Fibroblast of villous mesenchyme (primary cell): ENCODE measurements around the gene BRD3OS. TPM values are rescaled to one million over a fixed set of nuclear protein-coding genes. Genes with fewer than 3 reads are reported as not detected.

ENCODE experiments used
- DNase-seq: peaks from one replicate; pipeline ENCODE4 v3.0.0-alpha.2; 2010; ENCODE audit warnings: low read depth
- H3K4me3 ChIP-seq: 2 replicates; pipeline ENCODE4 v1.5.1; 2011; ENCODE audit warnings: low read depth, mild to moderate bottlenecking, low read length
- total RNA-seq: library from RNA; depleted of rRNA; stranded (reverse); fragments of >200 nt; gene quantifications from 2 replicates; pipeline ENCODE4 v1.2.3, GENCODE V29; 2012
- TF ChIP-seq, protein P1 (sequence below): IDR thresholded peaks from 2 replicates; pipeline ENCODE4 v1.5.1; 2012; ENCODE audit warnings: low read depth, mild to moderate bottlenecking, low read length; ENCODE audit not compliant: insufficient read depth

Gene BRD3OS
- total RNA-seq, 1 donor: 22.9 TPM

DNA sequence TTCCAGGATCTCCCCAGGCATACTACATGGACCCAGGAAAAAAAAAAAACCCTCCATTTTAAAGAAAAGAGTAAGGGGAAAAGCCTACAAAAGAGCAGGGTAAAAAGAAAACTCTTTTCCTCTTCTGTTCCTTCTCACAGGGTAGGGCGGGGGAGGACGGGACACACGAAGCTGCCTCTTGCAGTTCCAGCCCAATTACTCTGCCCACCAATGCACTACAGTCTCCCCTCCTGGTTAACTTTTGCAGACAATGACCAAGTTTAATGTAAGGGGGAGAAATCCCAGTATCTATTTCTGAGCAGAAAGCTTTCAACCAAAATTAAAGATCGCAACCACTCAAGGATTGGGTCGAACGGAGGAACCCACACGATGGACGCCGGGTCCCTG, 41.2 kb downstream of the BRD3OS start:
- TF ChIP-seq, protein P1, sequence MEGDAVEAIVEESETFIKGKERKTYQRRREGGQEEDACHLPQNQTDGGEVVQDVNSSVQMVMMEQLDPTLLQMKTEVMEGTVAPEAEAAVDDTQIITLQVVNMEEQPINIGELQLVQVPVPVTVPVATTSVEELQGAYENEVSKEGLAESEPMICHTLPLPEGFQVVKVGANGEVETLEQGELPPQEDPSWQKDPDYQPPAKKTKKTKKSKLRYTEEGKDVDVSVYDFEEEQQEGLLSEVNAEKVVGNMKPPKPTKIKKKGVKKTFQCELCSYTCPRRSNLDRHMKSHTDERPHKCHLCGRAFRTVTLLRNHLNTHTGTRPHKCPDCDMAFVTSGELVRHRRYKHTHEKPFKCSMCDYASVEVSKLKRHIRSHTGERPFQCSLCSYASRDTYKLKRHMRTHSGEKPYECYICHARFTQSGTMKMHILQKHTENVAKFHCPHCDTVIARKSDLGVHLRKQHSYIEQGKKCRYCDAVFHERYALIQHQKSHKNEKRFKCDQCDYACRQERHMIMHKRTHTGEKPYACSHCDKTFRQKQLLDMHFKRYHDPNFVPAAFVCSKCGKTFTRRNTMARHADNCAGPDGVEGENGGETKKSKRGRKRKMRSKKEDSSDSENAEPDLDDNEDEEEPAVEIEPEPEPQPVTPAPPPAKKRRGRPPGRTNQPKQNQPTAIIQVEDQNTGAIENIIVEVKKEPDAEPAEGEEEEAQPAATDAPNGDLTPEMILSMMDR: no peak
- peak; percentile 32 for DNase-seq
- H3K4me3 ChIP-seq: peak overlapping the region; percentile 84

DNA sequence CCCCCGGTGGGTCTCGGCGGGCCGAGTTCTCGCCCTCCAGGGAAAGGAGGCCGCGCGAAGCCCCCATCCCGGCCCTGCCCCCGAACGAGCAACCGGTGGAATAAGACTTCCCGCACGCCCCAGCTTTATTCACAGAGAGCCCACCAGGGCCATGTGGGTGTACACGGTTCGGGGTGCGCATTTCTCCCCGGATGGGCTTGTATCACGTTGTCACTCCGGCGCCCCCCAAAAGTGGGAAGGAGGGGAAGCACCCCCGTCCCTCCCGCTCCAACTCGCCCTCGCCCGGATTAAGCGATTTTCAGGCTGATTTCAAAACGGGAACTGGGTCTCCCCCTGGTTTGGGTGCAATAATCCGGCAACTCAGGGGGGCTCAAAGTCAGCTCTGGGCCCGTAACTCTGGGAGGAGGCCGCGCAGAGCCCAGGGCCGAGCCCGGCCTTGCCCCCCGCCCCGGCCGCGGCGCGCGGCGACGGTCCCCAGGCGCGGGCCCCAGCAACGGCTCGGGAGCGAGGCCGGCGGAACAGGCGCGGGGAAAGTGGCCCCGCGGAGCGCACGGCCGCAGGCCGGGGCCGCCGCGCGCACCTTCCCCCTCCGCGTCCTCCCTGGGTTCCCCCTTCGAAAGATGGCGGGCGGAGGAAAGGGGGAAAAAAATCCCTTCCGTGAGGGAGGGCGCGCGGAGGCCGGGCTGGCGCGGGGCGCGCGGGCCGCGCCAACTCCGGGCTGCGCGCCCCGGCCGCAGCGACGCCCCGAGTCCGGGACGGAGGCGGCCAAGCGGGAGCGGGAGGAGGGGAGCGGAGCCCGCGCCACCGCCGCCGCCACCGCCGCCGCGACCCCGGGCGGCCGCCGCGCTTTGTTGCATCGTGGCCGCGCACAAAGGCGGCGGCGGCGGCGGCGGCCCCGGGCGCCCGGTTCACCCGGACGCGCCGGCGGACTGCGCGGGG, 41.9 kb downstream of the BRD3OS start:
- TF ChIP-seq, protein P1: no peak
- peak; percentile 33 for DNase-seq
- H3K4me3 ChIP-seq: peak overlapping the region; percentile 84

DNA sequence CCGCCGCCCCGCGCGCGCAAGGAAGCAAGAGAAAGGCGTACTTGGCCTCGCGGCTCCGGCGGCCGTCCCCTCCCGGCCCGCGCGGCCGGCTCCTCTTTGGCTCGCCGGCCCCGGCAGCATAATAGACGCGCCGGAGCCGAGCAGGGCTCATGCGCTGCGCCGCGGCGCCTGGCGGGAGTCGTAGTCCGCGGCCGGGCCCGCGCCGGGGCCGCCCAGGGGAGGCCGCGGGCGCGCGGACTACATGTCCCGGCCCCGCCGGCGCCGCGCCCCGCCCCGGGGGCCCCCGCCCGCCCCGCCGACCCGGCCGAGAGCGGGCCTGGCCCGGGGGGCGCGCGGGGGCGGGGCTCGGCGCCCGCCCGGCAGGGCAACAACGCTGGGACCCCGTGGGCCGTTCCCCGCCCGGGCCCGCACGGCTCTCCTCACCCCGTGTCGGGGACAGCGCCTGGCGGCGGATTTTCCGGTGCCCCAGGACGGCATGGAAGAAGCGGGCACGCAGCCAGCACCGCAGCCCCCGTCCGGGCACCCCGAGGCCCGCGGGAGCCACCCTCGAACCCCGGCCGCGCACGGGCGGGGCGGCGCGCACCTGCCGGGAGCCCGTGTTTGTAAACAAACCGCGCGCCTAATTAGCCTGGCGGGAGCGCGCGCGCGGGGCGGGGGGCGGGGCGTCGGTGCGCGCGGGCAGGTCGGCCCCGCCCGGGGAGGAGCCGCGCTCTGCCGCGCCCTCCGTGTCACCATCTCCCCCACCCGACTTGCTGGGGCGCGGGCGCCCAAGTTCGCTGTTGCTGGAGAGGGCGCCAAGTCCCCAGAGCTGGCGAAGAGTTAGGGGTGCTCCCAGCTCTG, 42.8 kb downstream of the BRD3OS start, which contains the start of gene BRD3:
TSS of gene BRD3 (minus strand) at position 123 of the 840 bp plus-strand sequence. CDS start 14,549 bp downstream, outside the sequence.
- TF ChIP-seq, protein P1: no peak
- peak; percentile 89 for DNase-seq
- peak within 1 kb of the TSS; percentile 84 for H3K4me3 ChIP-seq

DNA sequence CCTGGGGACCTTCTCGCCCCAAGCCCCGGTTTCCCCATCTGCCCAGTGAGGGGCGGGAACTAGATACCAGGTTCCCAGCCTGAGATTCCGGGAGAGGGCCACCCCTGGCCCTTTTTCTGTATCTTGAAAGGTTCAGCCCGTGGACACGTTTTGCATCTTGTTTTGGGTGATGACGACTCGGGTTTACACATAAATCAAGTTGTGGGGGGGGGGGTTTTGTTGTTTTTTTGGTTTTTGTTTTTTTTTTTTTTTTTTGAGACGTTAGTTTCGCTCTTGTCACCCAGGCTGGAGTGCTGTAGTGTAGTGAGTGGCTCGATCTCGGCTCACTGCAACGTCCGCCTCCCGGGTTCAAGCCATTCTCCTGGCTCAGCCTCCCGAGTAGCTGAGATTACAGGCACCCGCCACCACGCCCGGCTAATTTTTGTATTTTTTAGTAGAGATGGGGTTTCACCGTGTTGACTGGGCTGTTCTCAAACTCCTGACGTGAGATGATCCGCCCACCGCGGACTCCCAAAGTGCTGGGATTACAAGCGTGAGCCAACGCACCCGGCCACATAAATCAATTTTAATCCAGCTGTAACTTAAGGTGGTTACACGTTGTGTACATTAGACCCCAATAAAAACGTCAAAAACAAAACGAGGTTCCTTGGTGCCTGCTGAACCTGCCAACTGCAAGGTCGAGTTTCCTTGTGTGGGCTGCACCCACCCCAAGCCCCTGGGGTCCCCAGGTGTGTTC, 43.6 kb downstream of the BRD3OS start:
- TF ChIP-seq, protein P1: no peak
- DNase-seq: peak; percentile 64
- peak overlapping the region; percentile 74 for H3K4me3 ChIP-seq

DNA sequence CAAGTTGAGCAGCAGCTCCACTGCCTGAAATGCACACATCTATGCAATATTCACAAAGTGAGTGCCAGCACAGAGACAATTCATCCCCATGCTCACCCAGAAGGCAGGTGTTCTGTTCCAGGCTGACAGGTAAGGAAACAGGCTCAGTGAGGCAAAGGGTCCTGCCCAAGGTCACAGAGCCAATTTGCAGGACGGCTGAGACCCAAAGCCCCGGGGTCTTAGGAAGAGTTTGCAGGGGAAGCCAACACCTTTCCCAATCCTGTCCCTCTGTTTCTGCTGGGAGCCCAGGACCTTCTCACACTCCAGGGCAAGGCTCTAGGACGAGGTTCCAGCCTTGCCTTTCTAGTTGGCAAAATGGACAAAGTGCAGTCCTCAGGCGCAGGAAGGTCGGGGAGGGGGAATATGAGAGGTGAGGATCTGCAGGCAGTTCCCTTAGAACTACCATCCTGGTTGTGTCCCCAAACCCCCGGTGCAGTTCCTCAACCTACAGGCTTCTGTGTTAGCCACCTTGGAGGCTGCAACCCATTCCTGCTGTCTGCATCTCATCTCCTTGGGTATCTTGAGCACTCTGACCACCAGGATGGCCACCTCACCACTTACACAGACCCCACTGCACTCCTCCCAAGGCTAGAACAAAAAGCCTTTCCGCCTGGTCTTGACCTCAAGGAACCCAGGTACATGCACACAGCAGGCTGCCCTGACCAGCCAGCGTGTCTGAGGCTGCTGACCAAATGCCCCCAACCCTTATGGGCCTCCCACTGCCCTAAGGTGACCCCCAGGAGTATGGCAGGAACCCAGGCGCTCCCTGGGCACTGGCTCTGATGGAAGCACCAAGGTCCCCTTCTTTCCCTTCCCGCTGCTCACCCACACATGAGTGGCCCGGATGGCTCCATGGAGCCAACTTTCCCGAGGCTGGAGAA, 44.5 kb downstream of the BRD3OS start:
- H3K4me3 ChIP-seq: no peak overlapping the region
- TF ChIP-seq, protein P1: no peak
- no peak for DNase-seq
